Smooth muscle cell of the umbilical artery (primary cell): Measurements from ENCODE around the gene PLCB2. TPM values are rescaled to one million over a fixed set of nuclear protein-coding genes. Genes with fewer than 3 reads are reported as not detected.

Source experiments
- total RNA-seq: library from RNA; depleted of rRNA; stranded (reverse); fragments of >200 nt; gene quantifications from 2 replicates; pipeline ENCODE4 v1.2.3, GENCODE V29; 2014

The PLCB2 gene
- 0.28 TPM in 1 of 2 replicates, not detected in the other for total RNA-seq

GRCh38 chr15:40307421-40308211 lies at the start of gene PLCB2:
PLCB2 (minus strand) TSS chr15:40307935; CDS start chr15:40307672, 263 bp downstream.

GRCh38 chr15:40340740-40341400 lies 33.1 kb upstream of the PLCB2 start, which contains the start of gene CCDC9B:
CCDC9B (minus strand) TSS chr15:40340939; CDS start chr15:40340819, 120 bp downstream.

GRCh38 chr15:40323239-40323952 lies 15.7 kb upstream of the PLCB2 start, which contains the start of gene INAFM2:
INAFM2 (plus strand) TSS chr15:40323692; CDS start chr15:40324056, 364 bp downstream.

GRCh38 chr15:40282869-40283614 lies 24.7 kb downstream of the PLCB2 start, which contains the start of gene ANKRD63:
ANKRD63 (minus strand) TSS chr15:40283064; CDS start chr15:40282586, 478 bp downstream.

GRCh38 chr15:40238532-40239403 lies 69.0 kb downstream of the PLCB2 start, which contains the start of gene PAK6:
PAK6 (plus strand) TSS chr15:40239063; CDS start chr15:40264786, 25,723 bp downstream.

Other genes starting within 250 kb of the PLCB2 start
- gene BMF, start 199.1 kb downstream of the PLCB2 start, total RNA-seq: 0.14 and 1.8 TPM in 2 replicates
- gene BUB1B, start 146.9 kb downstream of the PLCB2 start, total RNA-seq: 3.6 and 19.2 TPM in 2 replicates
- gene PAK6, start 68.9 kb downstream of the PLCB2 start, total RNA-seq: 0.28 TPM in 1 of 2 replicates, not detected in the other
- gene ANKRD63, start 24.9 kb downstream of the PLCB2 start, total RNA-seq: not detected in 2 replicates
- gene INAFM2, start 15.8 kb upstream of the PLCB2 start, total RNA-seq: 23.4 and 24.6 TPM in 2 replicates
- gene CCDC9B, start 33.0 kb upstream of the PLCB2 start, total RNA-seq: 37.7 and 94.3 TPM in 2 replicates
- gene PHGR1, start 43.1 kb upstream of the PLCB2 start, total RNA-seq: not detected in 2 replicates
- 0.09 and 0.30 TPM in 2 replicates for gene DISP2, start 50.3 kb upstream of the PLCB2 start, total RNA-seq
- 16.0 and 67.1 TPM in 2 replicates for gene KNSTRN, start 74.8 kb upstream of the PLCB2 start, total RNA-seq
- 48.0 and 51.4 TPM in 2 replicates for gene IVD, start 97.9 kb upstream of the PLCB2 start, total RNA-seq
- 4.5 and 8.0 TPM in 2 replicates for gene BAHD1, start 133.0 kb upstream of the PLCB2 start, total RNA-seq
- gene CHST14, start 163.0 kb upstream of the PLCB2 start, total RNA-seq: 13.4 and 19.0 TPM in 2 replicates